Right lobe of liver (tissue), 4 donors: ENCODE results near the gene SRM.

Experiments
- POLR2A ChIP-seq: fragments of 450-650 bp; IDR thresholded peaks from one replicate; pipeline ENCODE4 v1.6.1; 2017; ENCODE audit warnings: antibody characterized with exemption, mild to moderate bottlenecking
- TF ChIP-seq, protein P1 (sequence below), 4 donors: fragments of 200-600 bp in 3 of 4; fragments of 450-650 bp in 1 of 4; IDR thresholded peaks; one replicate each; pipeline versions ENCODE4 v1.5.1 to v1.8.0; 2016 to 2022; ENCODE audit warnings: antibody characterized with exemption in 4 of 4, mild to moderate bottlenecking in 2 of 4
- donor health status: DM: no; HTN: no; CAD: no.
- donor health status: DM: no; HTN: no; CAD: no.
- donor health status: DM: no; HTN: yes; CAD: no.

DNA sequence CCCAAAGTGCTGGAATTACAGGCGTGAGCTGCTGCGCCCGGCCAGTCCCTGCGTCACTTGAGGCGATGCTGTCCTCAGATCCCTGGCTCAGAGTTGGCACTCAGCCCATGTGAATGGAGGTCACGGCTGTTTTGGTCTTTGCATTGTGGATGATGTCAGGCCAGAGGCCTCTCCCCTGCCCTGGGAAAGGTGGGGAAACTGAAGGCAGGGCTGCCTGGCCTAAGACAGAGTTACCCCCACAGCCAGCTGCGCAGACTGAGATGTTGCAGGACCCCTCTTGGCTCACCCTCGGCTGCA lies 13.6 kb downstream of the SRM start:
- TF ChIP-seq, protein P1, sequence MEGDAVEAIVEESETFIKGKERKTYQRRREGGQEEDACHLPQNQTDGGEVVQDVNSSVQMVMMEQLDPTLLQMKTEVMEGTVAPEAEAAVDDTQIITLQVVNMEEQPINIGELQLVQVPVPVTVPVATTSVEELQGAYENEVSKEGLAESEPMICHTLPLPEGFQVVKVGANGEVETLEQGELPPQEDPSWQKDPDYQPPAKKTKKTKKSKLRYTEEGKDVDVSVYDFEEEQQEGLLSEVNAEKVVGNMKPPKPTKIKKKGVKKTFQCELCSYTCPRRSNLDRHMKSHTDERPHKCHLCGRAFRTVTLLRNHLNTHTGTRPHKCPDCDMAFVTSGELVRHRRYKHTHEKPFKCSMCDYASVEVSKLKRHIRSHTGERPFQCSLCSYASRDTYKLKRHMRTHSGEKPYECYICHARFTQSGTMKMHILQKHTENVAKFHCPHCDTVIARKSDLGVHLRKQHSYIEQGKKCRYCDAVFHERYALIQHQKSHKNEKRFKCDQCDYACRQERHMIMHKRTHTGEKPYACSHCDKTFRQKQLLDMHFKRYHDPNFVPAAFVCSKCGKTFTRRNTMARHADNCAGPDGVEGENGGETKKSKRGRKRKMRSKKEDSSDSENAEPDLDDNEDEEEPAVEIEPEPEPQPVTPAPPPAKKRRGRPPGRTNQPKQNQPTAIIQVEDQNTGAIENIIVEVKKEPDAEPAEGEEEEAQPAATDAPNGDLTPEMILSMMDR (IDR thresholded peaks at IDR 0.05) = no peak
- peak; percentile 59 for TF ChIP-seq POLR2A
